SH-SY5Y (cell line): ENCODE results near the gene ATRNL1.

ENCODE experiments used
- GATA2 ChIP-seq: IDR thresholded peaks from 2 replicates; pipeline ENCODE4 v1.6.1; 2011; ENCODE audit warnings: mild to moderate bottlenecking, low read depth, low read length
- GATA3 ChIP-seq: IDR thresholded peaks from 2 replicates; pipeline ENCODE4 v1.6.1; 2011; ENCODE audit warnings: low read depth, mild to moderate bottlenecking, low read length, moderate library complexity

DNA sequence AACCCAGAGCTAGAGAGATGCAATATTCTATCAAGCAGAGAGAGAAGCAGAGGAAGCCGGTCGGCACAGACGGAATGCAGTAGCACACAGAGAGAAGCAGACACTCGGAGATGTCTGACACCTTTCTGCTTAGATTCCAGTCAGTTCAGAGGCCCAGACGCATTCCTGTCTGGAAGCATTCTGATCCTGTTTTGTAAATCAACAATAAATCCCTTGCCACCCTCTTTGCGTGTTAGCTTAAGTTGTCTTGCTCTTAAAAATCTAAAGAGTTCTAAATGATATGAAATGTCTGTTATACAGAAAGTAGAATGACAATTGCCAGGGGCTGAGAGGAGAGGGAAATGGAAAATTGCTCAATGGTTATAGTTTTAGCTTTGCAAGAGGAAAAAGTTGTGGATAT, 27.4 kb upstream of the ATRNL1 start:
- TF ChIP-seq GATA2 (no peak), GATA3 (no peak)
